Esophagus muscularis mucosa (tissue), 4 donors: ENCODE results near the gene PDXDC1.
"Not testable (repeated sequence)": the region's sequence is repeated elsewhere in the genome, so short reads cannot be mapped to it uniquely, and the experiment has no call there.

Experiments
- CTCF ChIP-seq, 3 experiments: fragments of 200-600 bp in 2 of 3; fragments of 450-650 bp in 1 of 3; sonication (generic) in 2 of 3; IDR thresholded peaks; one replicate each; pipeline ENCODE4 v1.5.1; 2017 to 2019; ENCODE audit warnings: antibody characterized with exemption in 3 of 3, mild to moderate bottlenecking in 2 of 3, moderate library complexity in 1 of 3
- EP300 ChIP-seq: sonication (generic); formaldehyde crosslinking; IDR thresholded peaks from one replicate; pipeline ENCODE4 v1.6.1; 2017; ENCODE audit warnings: antibody characterized with exemption
- POLR2A ChIP-seq: fragments of 450-650 bp; IDR thresholded peaks from one replicate; pipeline ENCODE4 v1.6.1; 2017; ENCODE audit warnings: antibody characterized with exemption, moderate library complexity, mild to moderate bottlenecking, low read depth
- POLR2AphosphoS5 ChIP-seq, 2 donors: sonication (generic); formaldehyde crosslinking; IDR thresholded peaks; one replicate each; pipeline ENCODE4 v1.6.1; 2017; ENCODE audit warnings: antibody characterized with exemption in 2 of 2

GRCh38 chr16:15149260-15149659 is 174.4 kb downstream of the PDXDC1 start:
- not testable (repeated sequence) for TF ChIP-seq CTCF (IDR thresholded peaks at IDR 0.05); POLR2A; EP300; POLR2AphosphoS5 (IDR thresholded peaks at IDR 0.05)
